ENCODE results near the gene PAPPA2. TPM values are rescaled to one million over a fixed set of nuclear protein-coding genes. Genes with fewer than 3 reads are reported as not detected.

PAPPA2 gene
- total RNA-seq, 1 experiment from 2014 or later, result 0.81 TPM

DNA sequence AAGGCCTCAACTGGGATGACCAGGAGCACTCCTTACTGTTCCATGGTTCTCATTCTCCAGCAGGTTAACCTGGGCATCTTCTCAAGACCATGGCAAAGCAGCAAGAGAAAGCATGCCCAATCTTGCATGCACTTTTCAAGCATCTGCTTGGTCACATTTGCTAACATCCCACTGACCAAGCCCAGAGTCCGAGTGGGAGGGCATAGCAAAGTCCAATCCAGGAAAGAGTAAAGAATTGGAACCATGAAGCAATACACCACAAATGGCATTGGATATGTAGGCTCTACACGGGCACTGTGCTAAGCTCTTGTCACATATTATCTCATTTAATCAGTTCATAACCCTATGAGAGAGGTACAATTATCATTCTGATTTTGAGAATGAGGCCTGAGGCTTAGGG lies 73.6 kb downstream of the PAPPA2 start:
- H3K18ac ChIP-seq (ENCODE audit: insufficient read length, low read depth, low read length), result no peak overlapping the region
- H4K20me1 ChIP-seq (ENCODE audit: control insufficient read depth, insufficient read depth, insufficient read length), result no peaks in the 10 kb centered on the region
- Mint-ChIP-seq H3K9me3 (no peaks in the 10 kb centered on the region), H3K27me3 (ENCODE audit: low read depth) (no peaks in the 10 kb centered on the region; the same call in 1 of the 2 replicates), H3K4me1 (peaks cover 3 to 8% of the 10 kb centered on the region in 2 experiments; a peak in 3 of 4 replicates), H3K4me3 (no peak overlapping the region), H3K36me3 (ENCODE audit: insufficient read depth in 1 of 3, low read depth in 3 of 3) (no peaks in the 10 kb centered on the region), H3K27ac (no peak overlapping the region)
- H3K79me1 ChIP-seq (ENCODE audit: insufficient read depth, low read depth, low read length, poor library complexity, severe bottlenecking), result no peaks in the 10 kb centered on the region
- no peaks in the 10 kb centered on the region for H3K4me1 ChIP-seq (ENCODE audit: insufficient read depth, low read length)
- H3K56ac ChIP-seq (ENCODE audit: insufficient read length, low read depth, low read length), result no peak overlapping the region
- H2AFZ ChIP-seq (ENCODE audit: low read length), result no peak overlapping the region
- no peak overlapping the region for H3K14ac ChIP-seq (ENCODE audit: insufficient read depth, low read length)
- H3K27ac ChIP-seq (ENCODE audit: insufficient read length, low read depth, low read length), result no peak overlapping the region
- no peak overlapping the region for H3T11ph ChIP-seq (ENCODE audit: low read length)
- no peaks in the 10 kb centered on the region for H3K27me3 ChIP-seq (ENCODE audit: insufficient read depth, low read length)
- H2BK20ac ChIP-seq (ENCODE audit: low read depth, low read length, poor library complexity, severe bottlenecking), result no peak overlapping the region
- no peak overlapping the region for H3K23ac ChIP-seq (ENCODE audit: insufficient read length, low read depth, low read length)
- H2BK15ac ChIP-seq (ENCODE audit: low read depth, low read length), result no peak overlapping the region
- H3K23me2 ChIP-seq (ENCODE audit: insufficient read length, low read depth, low read length, poor library complexity, severe bottlenecking), result no peaks in the 10 kb centered on the region
- H4K5ac ChIP-seq (ENCODE audit: insufficient read length, low read depth, low read length), result no peak overlapping the region
- no peak for DNase-seq
- no CpG with 5 or more reads among the region's 2 CpGs for WGBS (ENCODE audit: extremely low coverage, insufficient read length, low lambda C conversion rate)
- no peaks in the 10 kb centered on the region for H3K79me2 ChIP-seq (ENCODE audit: insufficient read depth, low read length)
- no peak overlapping the region for H2BK5ac ChIP-seq (ENCODE audit: insufficient read length, low read length)
- no peak overlapping the region for H2AK5ac ChIP-seq (ENCODE audit: insufficient read length, low read length)
- no peak overlapping the region for H3K9ac ChIP-seq (ENCODE audit: extremely low read depth, insufficient read length, low read length)
- H3K9me3 ChIP-seq (ENCODE audit: control insufficient read depth, low read depth, low read length), result no peaks in the 10 kb centered on the region
- TF ChIP-seq, protein P1, sequence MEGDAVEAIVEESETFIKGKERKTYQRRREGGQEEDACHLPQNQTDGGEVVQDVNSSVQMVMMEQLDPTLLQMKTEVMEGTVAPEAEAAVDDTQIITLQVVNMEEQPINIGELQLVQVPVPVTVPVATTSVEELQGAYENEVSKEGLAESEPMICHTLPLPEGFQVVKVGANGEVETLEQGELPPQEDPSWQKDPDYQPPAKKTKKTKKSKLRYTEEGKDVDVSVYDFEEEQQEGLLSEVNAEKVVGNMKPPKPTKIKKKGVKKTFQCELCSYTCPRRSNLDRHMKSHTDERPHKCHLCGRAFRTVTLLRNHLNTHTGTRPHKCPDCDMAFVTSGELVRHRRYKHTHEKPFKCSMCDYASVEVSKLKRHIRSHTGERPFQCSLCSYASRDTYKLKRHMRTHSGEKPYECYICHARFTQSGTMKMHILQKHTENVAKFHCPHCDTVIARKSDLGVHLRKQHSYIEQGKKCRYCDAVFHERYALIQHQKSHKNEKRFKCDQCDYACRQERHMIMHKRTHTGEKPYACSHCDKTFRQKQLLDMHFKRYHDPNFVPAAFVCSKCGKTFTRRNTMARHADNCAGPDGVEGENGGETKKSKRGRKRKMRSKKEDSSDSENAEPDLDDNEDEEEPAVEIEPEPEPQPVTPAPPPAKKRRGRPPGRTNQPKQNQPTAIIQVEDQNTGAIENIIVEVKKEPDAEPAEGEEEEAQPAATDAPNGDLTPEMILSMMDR (conservative IDR thresholded peaks at IDR 0.05), result no peak
- no peak overlapping the region for H4K91ac ChIP-seq (ENCODE audit: insufficient read length, low read depth, low read length)
- H4K8ac ChIP-seq (replicated peaks; ENCODE audit: insufficient read length, low read depth, low read length), result no peak overlapping the region
- no peak overlapping the region for H3K4me2 ChIP-seq (ENCODE audit: insufficient read depth, insufficient read length, low read length)
- no peak overlapping the region for H3K4ac ChIP-seq (ENCODE audit: low read depth, low read length)
- no peak overlapping the region for H2BK120ac ChIP-seq (ENCODE audit: low read depth, low read length, poor library complexity, severe bottlenecking)
- H2BK12ac ChIP-seq (ENCODE audit: insufficient read length, low read depth, low read length), result no peak overlapping the region
